ENCODE data around the gene GSPT1.

The GSPT1 gene

GRCh38 chr16:11841026-11841425, 74.7 kb downstream of the GSPT1 start:
- Histone ChIP-seq H2AFZ (ENCODE audit: low read depth, low read length) (no peak overlapping the region), H3K36me3 (ENCODE audit: insufficient read depth, low read length) (peaks cover 95% of the 10 kb centered on the region), H4K20me1 (ENCODE audit: insufficient read depth, low read length) (peaks cover 29% of the 10 kb centered on the region), H3K27ac (ENCODE audit: low read length) (no peak overlapping the region), H3K4me3 (ENCODE audit: low read depth in 1 of 2, low read length in 2 of 2) (no peak overlapping the region), H3K27me3 (ENCODE audit: insufficient read depth, low read length, poor library complexity) (no peaks in the 10 kb centered on the region), H3K4me1 (ENCODE audit: insufficient read depth, low read length) (no peaks in the 10 kb centered on the region), H3K79me2 (ENCODE audit: insufficient read depth, low read length) (peaks cover 25% of the 10 kb centered on the region), H3K4me2 (ENCODE audit: insufficient read depth, low read length) (no peak overlapping the region), H3K9ac (ENCODE audit: low read depth, low read length) (no peak overlapping the region), H3K9me3 (ENCODE audit: insufficient read depth, low read length, severe bottlenecking) (no peaks in the 10 kb centered on the region)
- ATAC-seq (ENCODE audit: insufficient read depth, low read depth): no peak
- no peak for TF ChIP-seq CTCF (IDR thresholded peaks at IDR 0.05; ENCODE audit: borderline replicate concordance, extremely low read depth, low read length, poor library complexity, severe bottlenecking)
- no peak for TF ChIP-seq EZH2 (IDR thresholded peaks at IDR 0.05; ENCODE audit: borderline replicate concordance, low read depth, low read length, severe bottlenecking)
- no peak for DNase-seq

DNA sequence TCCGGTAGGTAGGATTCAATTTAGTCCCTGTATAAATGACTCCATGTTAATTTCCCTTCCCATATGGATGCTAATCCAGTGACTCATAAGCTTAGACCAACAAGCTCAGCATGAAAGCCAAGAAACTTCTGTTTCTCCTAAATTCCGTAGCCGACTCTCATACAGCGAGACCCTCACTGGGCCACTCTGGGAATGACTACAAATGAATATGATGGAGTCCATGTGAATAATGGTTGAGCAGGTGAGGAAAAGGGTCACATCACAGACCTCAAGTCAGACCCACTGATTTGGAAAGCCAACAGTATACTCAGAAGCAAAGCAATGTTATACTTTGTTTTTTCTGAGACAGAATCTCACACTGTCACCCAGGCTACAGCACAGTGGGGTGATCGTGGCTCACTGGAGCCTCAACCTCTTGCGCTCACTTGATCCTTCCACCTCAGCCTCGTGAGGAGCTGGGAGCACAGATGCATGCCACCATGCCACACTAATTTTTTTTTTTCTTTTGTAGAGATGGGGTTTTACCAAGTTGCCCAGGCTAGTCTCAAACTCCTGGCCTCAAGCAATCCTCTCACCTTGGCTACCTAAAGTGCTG, 79.0 kb downstream of the GSPT1 start:
- Histone ChIP-seq H3K27ac (ENCODE audit: low read length) (no peak overlapping the region), H3K9ac (ENCODE audit: low read depth, low read length) (no peak overlapping the region), H3K9me3 (ENCODE audit: insufficient read depth, low read length, severe bottlenecking) (no peaks in the 10 kb centered on the region), H3K79me2 (ENCODE audit: insufficient read depth, low read length) (no peaks in the 10 kb centered on the region), H2AFZ (ENCODE audit: low read depth, low read length) (no peak overlapping the region), H3K4me3 (ENCODE audit: low read depth in 1 of 2, low read length in 2 of 2) (no peak overlapping the region), H3K4me2 (ENCODE audit: insufficient read depth, low read length) (no peak overlapping the region), H3K36me3 (ENCODE audit: insufficient read depth, low read length) (peaks cover 60% of the 10 kb centered on the region), H4K20me1 (ENCODE audit: insufficient read depth, low read length) (peaks cover 7% of the 10 kb centered on the region), H3K27me3 (ENCODE audit: insufficient read depth, low read length, poor library complexity) (no peaks in the 10 kb centered on the region), H3K4me1 (ENCODE audit: insufficient read depth, low read length) (no peaks in the 10 kb centered on the region)
- TF ChIP-seq EZH2 (IDR thresholded peaks at IDR 0.05; ENCODE audit: borderline replicate concordance, low read depth, low read length, severe bottlenecking): no peak
- TF ChIP-seq CTCF (IDR thresholded peaks at IDR 0.05; ENCODE audit: borderline replicate concordance, extremely low read depth, low read length, poor library complexity, severe bottlenecking): no peak
- no peak for DNase-seq
- ATAC-seq (ENCODE audit: insufficient read depth, low read depth): peak; percentile 30; the same call in 2 of the 3 replicates

GRCh38 chr16:11835891-11836649, 79.7 kb downstream of the GSPT1 start:
- DNase-seq (no peak), ATAC-seq (ENCODE audit: insufficient read depth, low read depth) (0 out of 3 replicates have a peak, but pooled peaks have one; percentile 12)
- Histone ChIP-seq H3K36me3 (ENCODE audit: insufficient read depth, low read length) (peaks cover 53% of the 10 kb centered on the region), H4K20me1 (ENCODE audit: insufficient read depth, low read length) (peaks cover 6% of the 10 kb centered on the region), H3K9me3 (ENCODE audit: insufficient read depth, low read length, severe bottlenecking) (no peaks in the 10 kb centered on the region), H3K9ac (ENCODE audit: low read depth, low read length) (no peak overlapping the region), H2AFZ (ENCODE audit: low read depth, low read length) (no peak overlapping the region), H3K4me1 (ENCODE audit: insufficient read depth, low read length) (no peaks in the 10 kb centered on the region), H3K4me3 (ENCODE audit: low read depth in 1 of 2, low read length in 2 of 2) (no peak overlapping the region), H3K27ac (ENCODE audit: low read length) (no peak overlapping the region), H3K4me2 (ENCODE audit: insufficient read depth, low read length) (no peak overlapping the region), H3K27me3 (ENCODE audit: insufficient read depth, low read length, poor library complexity) (no peaks in the 10 kb centered on the region), H3K79me2 (ENCODE audit: insufficient read depth, low read length) (no peaks in the 10 kb centered on the region)
- no peak for TF ChIP-seq EZH2 (IDR thresholded peaks at IDR 0.05; ENCODE audit: borderline replicate concordance, low read depth, low read length, severe bottlenecking)
- TF ChIP-seq CTCF (IDR thresholded peaks at IDR 0.05; ENCODE audit: borderline replicate concordance, extremely low read depth, low read length, poor library complexity, severe bottlenecking): no peak

Data from DND-41 (cell line).